ENCODE data around the gene H19. TPM values are rescaled to one million over a fixed set of nuclear protein-coding genes. Genes with fewer than 3 reads are reported as not detected.
A peak's percentile ranks its signal among the peaks of the same experiment; 100 is the strongest.

Gene H19
- total RNA-seq, 2 experiments from 2014 or later = not detected

- Histone ChIP-seq H3K27me3 (ENCODE audit: control insufficient read depth in 1 of 2, insufficient read depth in 2 of 2, low read length in 2 of 2) (no peaks in the 10 kb centered on the region), H3K36me3 (ENCODE audit: insufficient read depth, low read length) (no peaks in the 10 kb centered on the region), H3K27ac (ENCODE audit: low read depth in 1 of 2, low read length in 2 of 2) (no peak overlapping the region), H3K4me3 (ENCODE audit: low read length) (no peak overlapping the region), H3K9me3 (ENCODE audit: control insufficient read depth in 1 of 2, insufficient read depth in 1 of 2, low read length in 2 of 2) (no peaks in the 10 kb centered on the region), H3K4me1 (ENCODE audit: insufficient read depth, low read length) (no peaks in the 10 kb centered on the region)
- H3K4me3 Mint-ChIP-seq = no peak overlapping the region
- intact Hi-C loops (cut with DNase I, micrococcal nuclease) = no loop called here
- no peak for TF ChIP-seq CTCF (IDR thresholded peaks at IDR 0.05)
- H3K27me3 Mint-ChIP-seq = no peaks in the 10 kb centered on the region
- CTCF ChIA-PET = no interaction called here
- ATAC-seq (ENCODE audit: poor library complexity) (no peak), DNase-seq (no peak)
- no peaks in the 10 kb centered on the region for H3K4me1 Mint-ChIP-seq (ENCODE audit: low read depth)
- H3K9me3 Mint-ChIP-seq = no peaks in the 10 kb centered on the region
- H3K36me3 Mint-ChIP-seq (ENCODE audit: low read depth) = no peaks in the 10 kb centered on the region
- no peak overlapping the region for H3K27ac Mint-ChIP-seq
- POLR2A ChIA-PET = interaction anchor here (0.6 kb wide), 1 partner anchor 113 kb away, joined by 3 read pairs; no protein-coding TSS in a partner anchor
Observed at GRCh38 chr11:1959786-1960185, 37.9 kb downstream of the H19 start.

DNA sequence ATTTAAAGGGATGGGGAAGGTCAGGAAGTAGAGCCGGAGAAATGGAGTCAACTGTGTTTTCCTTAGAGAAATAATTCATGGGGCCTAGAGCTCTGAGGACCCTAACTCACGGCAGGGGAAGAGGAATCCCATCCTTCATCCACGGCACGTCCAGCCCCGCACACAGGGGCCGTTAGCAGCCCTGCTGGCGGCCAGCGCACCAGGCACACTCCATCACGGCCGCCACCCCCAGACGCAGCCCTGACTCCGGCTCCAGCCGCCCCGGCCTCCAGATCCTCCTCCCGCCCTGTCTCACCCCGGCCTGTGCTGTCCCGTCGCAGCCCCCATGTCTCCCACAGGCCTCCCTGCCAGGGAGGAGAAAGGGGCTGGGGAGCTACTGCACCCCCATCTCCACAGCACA, 39.3 kb downstream of the H19 start:
- H3K36me3 Mint-ChIP-seq (ENCODE audit: low read depth) = no peaks in the 10 kb centered on the region
- no peak for ATAC-seq (ENCODE audit: poor library complexity)
- no peaks in the 10 kb centered on the region for H3K9me3 Mint-ChIP-seq
- no peaks in the 10 kb centered on the region for H3K27me3 ChIP-seq (ENCODE audit: control insufficient read depth in 1 of 2, insufficient read depth in 2 of 2, low read length in 2 of 2)
- H3K27ac Mint-ChIP-seq = no peak overlapping the region
- H3K36me3 ChIP-seq (ENCODE audit: insufficient read depth, low read length) = no peaks in the 10 kb centered on the region
- ChIA-PET POLR2A (no interaction called here), CTCF (no interaction called here)
- no peak overlapping the region for H3K27ac ChIP-seq (ENCODE audit: low read depth in 1 of 2, low read length in 2 of 2)
- TF ChIP-seq CTCF (IDR thresholded peaks at IDR 0.05) = no peak
- H3K4me3 ChIP-seq (ENCODE audit: low read length) = no peak overlapping the region
- H3K27me3 Mint-ChIP-seq = no peaks in the 10 kb centered on the region
- no peaks in the 10 kb centered on the region for H3K4me1 ChIP-seq (ENCODE audit: insufficient read depth, low read length)
- no peaks in the 10 kb centered on the region for H3K9me3 ChIP-seq (ENCODE audit: control insufficient read depth in 1 of 2, insufficient read depth in 1 of 2, low read length in 2 of 2)
- no peak overlapping the region for H3K4me3 Mint-ChIP-seq
- no peaks in the 10 kb centered on the region for H3K4me1 Mint-ChIP-seq (ENCODE audit: low read depth)
- intact Hi-C loops (cut with DNase I, micrococcal nuclease) = no loop called here
- no peak for DNase-seq

DNA sequence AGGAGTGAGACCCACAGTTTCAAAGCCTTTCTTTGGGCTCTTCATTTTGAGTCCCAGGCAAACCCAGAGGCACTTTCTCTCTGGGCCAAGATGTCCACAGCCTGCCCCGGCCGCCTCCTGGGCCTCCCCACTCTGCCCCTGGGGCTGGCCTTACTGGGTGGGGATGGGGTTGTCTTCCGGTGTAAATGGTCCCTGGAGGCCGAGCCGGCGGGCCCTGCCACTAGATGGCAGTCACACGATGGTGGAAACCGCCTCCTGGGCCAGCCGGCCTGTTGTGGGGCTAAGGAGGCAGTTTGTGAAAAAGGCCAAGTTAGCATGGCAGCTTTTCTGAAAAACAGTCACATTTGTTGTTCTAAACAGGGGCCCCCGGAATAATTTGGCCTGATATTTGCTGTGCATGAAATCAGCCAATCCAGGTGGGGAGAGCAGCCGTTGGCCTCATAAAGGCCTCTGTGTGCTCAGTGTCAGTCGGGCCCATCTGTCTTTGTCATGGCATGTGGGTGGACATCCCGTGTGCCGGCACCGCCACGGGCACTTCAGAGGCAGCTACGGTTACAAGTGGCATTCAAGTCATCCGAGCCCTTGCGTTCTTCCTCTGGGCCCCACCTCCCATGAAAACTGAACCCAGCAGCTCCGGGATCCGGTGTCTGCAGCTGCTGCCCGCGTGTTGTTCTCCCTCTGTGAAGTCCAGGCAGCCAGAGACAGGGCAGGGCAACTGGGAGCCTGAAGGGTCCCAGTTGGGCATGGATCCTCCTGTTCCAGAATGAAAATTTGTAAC, 44.0 kb downstream of the H19 start:
- Mint-ChIP-seq H3K4me3 (no peak overlapping the region), H3K27me3 (no peaks in the 10 kb centered on the region), H3K36me3 (ENCODE audit: low read depth) (no peaks in the 10 kb centered on the region), H3K27ac (no peak overlapping the region), H3K9me3 (no peaks in the 10 kb centered on the region), H3K4me1 (ENCODE audit: low read depth) (no peaks in the 10 kb centered on the region)
- ChIA-PET POLR2A (no interaction called here), CTCF (no interaction called here)
- intact Hi-C loops (cut with DNase I, micrococcal nuclease) = no loop called here
- ATAC-seq (ENCODE audit: poor library complexity) (peak; percentile 64), DNase-seq (peak in 3 of 14 experiments; percentile 1 to 34 (median 3))
- H3K36me3 ChIP-seq (ENCODE audit: insufficient read depth, low read length) = no peaks in the 10 kb centered on the region
- no peak overlapping the region for H3K27ac ChIP-seq (ENCODE audit: low read depth in 1 of 2, low read length in 2 of 2)
- no peaks in the 10 kb centered on the region for H3K27me3 ChIP-seq (ENCODE audit: control insufficient read depth in 1 of 2, insufficient read depth in 2 of 2, low read length in 2 of 2)
- H3K9me3 ChIP-seq (ENCODE audit: control insufficient read depth in 1 of 2, insufficient read depth in 1 of 2, low read length in 2 of 2) = no peaks in the 10 kb centered on the region
- no peaks in the 10 kb centered on the region for H3K4me1 ChIP-seq (ENCODE audit: insufficient read depth, low read length)
- no peak overlapping the region for H3K4me3 ChIP-seq (ENCODE audit: low read length)
- no peak for TF ChIP-seq CTCF (IDR thresholded peaks at IDR 0.05)

Data from CD4-positive, alpha-beta T cell (primary cell).